Epithelial cell of proximal tubule (primary cell): Measurements from ENCODE around the gene TMEM86A. TPM values are rescaled to one million over a fixed set of nuclear protein-coding genes. Genes with fewer than 3 reads are reported as not detected.
"Not testable (repeated sequence)": the region's sequence is repeated elsewhere in the genome, so short reads cannot be mapped to it uniquely, and the experiment has no call there.

ENCODE experiments used
- DNase-seq: peaks from one replicate; pipeline ENCODE4 v3.0.0-alpha.2; 2011; ENCODE audit warnings: low read depth
- H3K4me3 ChIP-seq: 2 replicates; pipeline ENCODE4 v1.5.1; 2011; ENCODE audit warnings: low read depth, mild to moderate bottlenecking, low read length
- total RNA-seq: library from RNA; depleted of rRNA; stranded (reverse); fragments of >200 nt; gene quantifications from 2 replicates; pipeline ENCODE4 v1.2.3, GENCODE V29; 2015
- TF ChIP-seq, protein P1 (sequence below): conservative IDR thresholded peaks from 2 replicates; pipeline ENCODE4 v1.5.1; 2012; ENCODE audit warnings: low read depth, mild to moderate bottlenecking, low read length

TMEM86A gene, protein sequence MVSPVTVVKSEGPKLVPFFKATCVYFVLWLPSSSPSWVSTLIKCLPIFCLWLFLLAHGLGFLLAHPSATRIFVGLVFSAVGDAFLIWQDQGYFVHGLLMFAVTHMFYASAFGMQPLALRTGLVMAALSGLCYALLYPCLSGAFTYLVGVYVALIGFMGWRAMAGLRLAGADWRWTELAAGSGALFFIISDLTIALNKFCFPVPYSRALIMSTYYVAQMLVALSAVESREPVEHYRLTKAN
- total RNA-seq: 0.92 and 2.0 TPM in 2 replicates

DNA sequence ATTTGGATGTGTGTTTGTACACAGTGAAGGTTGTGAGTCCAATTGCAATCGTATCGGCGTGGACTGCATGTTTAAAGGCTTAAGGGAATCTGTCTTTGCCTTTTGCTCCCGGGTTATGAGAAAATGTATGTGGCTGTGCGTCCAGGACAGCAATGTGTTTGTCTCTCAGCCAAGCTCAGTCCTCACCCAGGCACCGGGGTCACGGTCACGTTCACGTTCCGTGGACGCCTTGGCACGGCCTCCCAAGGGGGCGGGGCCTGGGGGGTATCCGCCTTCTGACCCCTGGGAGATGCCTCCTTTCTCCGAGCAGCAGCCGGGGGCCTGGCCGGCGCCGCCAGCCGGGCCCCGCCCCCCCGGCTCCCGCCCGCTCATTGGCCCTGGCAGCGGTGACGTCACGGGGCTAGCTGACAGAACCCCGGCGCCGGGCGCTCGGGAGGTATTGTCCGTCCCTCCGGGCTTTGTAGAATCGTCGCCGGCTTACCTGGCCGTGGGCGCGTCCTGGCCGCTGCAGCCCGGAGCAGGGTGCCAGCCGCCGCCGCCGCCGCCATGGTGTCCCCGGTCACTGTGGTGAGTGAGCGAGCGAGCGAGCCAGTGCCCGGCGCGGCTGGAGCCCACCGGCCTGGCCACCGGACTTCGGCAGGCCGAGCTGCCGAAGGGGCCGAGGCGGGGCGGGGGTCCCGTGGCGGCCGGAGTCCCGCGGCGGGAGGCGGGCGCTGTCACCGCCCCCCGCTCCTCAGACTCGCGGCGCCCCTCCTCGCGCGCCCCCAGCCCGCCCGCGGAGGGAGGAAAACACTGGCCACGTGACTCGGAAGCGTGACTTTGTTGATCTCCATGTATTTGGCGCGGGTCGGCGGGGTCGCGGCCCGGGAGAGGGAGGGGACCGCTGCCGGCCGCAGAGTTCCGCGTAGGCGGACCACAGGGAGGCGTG lies at the start of gene TMEM86A:
TSS of gene TMEM86A (plus strand) at position 439 of the 928 bp plus-strand sequence. CDS start at position 547, 108 bp downstream.
- H3K4me3 ChIP-seq: peak within 1 kb of the TSS; percentile 60
- TF ChIP-seq, protein P1, sequence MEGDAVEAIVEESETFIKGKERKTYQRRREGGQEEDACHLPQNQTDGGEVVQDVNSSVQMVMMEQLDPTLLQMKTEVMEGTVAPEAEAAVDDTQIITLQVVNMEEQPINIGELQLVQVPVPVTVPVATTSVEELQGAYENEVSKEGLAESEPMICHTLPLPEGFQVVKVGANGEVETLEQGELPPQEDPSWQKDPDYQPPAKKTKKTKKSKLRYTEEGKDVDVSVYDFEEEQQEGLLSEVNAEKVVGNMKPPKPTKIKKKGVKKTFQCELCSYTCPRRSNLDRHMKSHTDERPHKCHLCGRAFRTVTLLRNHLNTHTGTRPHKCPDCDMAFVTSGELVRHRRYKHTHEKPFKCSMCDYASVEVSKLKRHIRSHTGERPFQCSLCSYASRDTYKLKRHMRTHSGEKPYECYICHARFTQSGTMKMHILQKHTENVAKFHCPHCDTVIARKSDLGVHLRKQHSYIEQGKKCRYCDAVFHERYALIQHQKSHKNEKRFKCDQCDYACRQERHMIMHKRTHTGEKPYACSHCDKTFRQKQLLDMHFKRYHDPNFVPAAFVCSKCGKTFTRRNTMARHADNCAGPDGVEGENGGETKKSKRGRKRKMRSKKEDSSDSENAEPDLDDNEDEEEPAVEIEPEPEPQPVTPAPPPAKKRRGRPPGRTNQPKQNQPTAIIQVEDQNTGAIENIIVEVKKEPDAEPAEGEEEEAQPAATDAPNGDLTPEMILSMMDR: no peak
- no peak for DNase-seq

DNA sequence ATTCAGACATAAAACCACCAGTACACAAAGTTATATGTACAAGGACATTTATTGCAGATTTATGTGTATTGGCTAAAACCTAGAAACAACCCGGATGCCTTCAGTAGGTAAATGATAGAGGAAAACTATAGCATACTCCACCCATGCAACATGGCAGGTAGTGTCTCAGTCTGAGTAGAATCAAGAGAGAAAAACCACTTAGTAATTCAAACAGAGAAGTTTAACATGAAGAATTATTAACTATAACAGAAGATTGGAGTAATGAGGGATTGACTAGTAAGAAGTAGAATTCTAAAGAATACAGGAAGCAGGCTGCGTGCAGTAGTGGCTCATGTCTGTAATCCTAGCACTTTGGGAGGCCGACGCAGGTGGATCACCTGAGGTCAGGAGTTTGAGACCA lies 48.2 kb upstream of the TMEM86A start:
- H3K4me3 ChIP-seq: no peak overlapping the region
- TF ChIP-seq, protein P1: no peak
- no peak for DNase-seq

DNA sequence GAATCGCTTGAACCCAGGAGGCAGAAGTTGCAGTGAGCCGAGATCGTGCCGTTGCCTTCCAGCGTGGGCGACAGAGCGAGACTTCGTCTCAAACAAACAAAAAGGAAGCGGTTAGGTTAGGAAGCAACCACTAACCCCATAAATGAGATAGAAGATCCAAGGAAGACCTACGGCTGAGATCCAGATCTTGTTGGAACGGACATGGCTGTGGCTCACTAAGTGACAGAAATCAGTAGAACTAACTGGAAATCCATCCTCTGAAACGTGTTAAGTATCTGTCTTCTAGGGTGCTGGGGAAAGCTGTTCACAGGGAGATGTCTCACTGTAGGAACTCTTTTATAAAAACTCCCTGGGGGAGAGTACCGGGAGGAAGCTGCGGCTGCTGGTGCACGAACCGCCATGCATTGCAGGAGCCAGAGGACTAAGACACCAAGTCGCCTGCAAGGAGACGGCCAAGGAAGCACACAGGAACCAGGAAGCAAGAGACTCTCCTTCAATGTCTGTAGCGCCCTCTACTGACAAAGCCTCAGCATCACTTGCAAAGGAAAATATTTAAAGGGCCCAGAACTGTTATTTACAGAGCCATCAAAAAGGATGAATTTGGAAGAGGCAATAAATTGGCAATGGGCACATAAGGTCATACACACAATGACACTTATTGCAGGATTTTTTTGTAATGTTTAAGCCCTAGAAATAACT lies 47.6 kb upstream of the TMEM86A start:
- DNase-seq: no peak
- no peak overlapping the region for H3K4me3 ChIP-seq
- TF ChIP-seq, protein P1: peak; percentile 77

DNA sequence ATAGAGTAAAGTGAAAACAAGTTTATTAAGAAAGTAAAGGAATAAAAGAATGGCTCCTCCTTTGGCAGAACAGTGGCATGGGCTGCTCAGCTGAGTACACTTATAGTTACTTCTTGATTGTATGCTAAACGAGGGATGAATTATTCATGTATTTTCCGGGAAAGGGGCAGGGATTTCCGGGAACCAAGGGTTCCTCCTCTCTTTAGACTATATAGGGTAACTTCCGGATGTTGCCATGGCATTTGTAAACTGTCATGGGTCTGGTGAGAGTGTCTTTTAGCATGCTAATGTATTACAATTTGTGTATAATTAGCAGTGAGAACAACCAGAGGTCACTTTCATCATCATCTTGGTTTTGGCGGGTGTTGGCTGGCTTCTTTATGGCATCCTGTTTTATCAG lies 40.9 kb upstream of the TMEM86A start:
- TF ChIP-seq, protein P1: no peak
- no peak overlapping the region for H3K4me3 ChIP-seq
- DNase-seq: no peak

DNA sequence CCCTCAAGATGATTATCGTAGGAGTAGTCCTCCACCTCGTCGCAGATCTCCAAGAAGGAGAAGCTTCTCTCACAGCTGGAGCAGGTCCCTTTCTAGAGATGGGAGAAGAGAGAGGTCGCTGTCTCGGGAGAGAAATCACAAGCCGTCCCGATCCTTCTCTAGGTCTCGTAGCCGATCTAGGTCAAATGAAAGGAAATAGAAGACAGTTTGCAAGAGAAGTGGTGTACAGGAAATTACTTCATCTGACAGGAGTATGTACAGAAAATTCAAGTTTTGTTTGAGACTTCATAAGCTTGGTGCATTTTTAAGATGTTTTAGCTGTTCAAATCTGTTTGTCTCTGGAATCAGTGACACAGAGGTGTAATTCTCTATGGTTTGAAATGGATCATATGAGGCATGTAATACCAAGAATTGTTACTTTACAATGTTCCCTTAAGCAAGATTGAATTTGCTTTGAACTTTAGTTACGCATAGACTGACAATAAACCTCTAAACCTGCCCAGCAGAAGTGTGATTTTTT lies 33.2 kb upstream of the TMEM86A start:
- H3K4me3 ChIP-seq, DNase-seq: not testable (repeated sequence)

DNA sequence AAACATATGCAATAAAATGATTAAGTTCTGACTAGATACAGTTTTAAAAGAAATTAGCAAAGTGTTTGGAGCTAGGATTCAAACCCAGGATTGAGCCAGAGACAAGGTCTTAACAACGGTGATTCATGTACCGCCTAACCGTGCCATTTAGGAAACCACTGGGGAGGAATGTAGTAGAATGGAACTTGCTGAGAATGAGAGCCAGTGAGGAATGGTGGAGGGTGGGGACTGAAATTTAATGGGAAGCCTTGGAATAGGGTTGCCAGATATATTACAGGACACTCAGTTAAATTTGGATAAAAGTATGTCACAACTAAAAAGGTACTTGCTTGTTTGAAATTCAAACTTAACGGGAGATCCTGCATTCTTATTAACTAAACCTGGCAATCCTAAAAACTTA lies 30.4 kb upstream of the TMEM86A start:
- H3K4me3 ChIP-seq: no peak overlapping the region
- DNase-seq: no peak
- TF ChIP-seq, protein P1: no peak

DNA sequence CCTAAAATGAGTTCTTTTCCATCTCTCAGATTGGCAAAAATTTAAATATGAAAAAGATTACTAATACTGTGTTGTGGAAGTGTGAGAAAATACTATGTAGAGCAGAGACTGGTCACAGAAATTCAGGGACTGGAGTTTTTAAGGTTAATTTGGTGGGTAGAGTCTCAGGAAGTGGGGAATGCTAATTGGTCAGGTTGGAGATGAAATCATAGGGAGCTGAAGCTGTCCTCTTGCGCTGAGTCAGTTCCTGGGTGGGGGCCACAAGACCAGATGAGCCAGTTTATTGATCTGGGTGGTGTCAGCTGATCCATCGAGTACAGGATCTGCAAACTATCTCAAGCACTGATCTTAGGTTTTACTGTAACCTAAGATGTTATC lies 29.4 kb upstream of the TMEM86A start:
- DNase-seq: no peak
- no peak overlapping the region for H3K4me3 ChIP-seq
- TF ChIP-seq, protein P1: no peak
